ENCODE results near the gene CD4.
A peak's percentile ranks its signal among the peaks of the same experiment; 100 is the strongest.

CD4 gene

GRCh38 chr12:6773590-6774351 lies 15.6 kb upstream of the CD4 start:
- Histone ChIP-seq H3K27ac (ENCODE audit: extremely low read depth, low read depth, low read length) (no peak overlapping the region), H3K9me3 (ENCODE audit: control insufficient read depth, insufficient read depth, low read depth, low read length) (no peaks in the 10 kb centered on the region), H3K36me3 (ENCODE audit: control insufficient read depth in 2 of 2, insufficient read depth in 1 of 2, low read length in 2 of 2) (peaks cover 11 to 26% of the 10 kb centered on the region in 2 experiments; a peak in 2 of 3 replicates), H3K4me3 (ENCODE audit: low read depth, low read length) (no peak overlapping the region), H3K4me1 (ENCODE audit: control insufficient read depth, insufficient read depth, low read length) (peaks cover 13% of the 10 kb centered on the region)
- CTCF ChIA-PET = interaction anchor here (0.7 to 6.3 kb wide), 3 partner anchors 20 to 373 kb away, joined by 3 to 93 read pairs (median 5); partner anchors contain the start of gene MLF2
- POLR2A ChIA-PET = interaction anchor here (2.0 kb wide), 1 partner anchor 21 kb away, joined by 7 read pairs; the partner anchor contains the start of gene MLF2
- TF ChIP-seq MYNN (tag by site-specific recombination; IDR thresholded peaks at IDR 0.05; ENCODE audit: borderline replicate concordance) (no peak), ZNF350 (tag by site-specific recombination; IDR thresholded peaks at IDR 0.05) (no peak), ZIC2 (tag by site-specific recombination; IDR thresholded peaks at IDR 0.05) (peak; percentile 29; the same call in 1 of the 2 replicates), ZNF146 (tag by site-specific recombination; IDR thresholded peaks at IDR 0.05) (no peak), ZFHX2 (tag by site-specific recombination; conservative IDR thresholded peaks at IDR 0.05) (0 out of 2 replicates have a peak, but pooled peaks have one; percentile 30), ZNF19 (tag by site-specific recombination; IDR thresholded peaks at IDR 0.05; ENCODE audit: low read depth) (no peak)
- TF ChIP-seq, protein P1, sequence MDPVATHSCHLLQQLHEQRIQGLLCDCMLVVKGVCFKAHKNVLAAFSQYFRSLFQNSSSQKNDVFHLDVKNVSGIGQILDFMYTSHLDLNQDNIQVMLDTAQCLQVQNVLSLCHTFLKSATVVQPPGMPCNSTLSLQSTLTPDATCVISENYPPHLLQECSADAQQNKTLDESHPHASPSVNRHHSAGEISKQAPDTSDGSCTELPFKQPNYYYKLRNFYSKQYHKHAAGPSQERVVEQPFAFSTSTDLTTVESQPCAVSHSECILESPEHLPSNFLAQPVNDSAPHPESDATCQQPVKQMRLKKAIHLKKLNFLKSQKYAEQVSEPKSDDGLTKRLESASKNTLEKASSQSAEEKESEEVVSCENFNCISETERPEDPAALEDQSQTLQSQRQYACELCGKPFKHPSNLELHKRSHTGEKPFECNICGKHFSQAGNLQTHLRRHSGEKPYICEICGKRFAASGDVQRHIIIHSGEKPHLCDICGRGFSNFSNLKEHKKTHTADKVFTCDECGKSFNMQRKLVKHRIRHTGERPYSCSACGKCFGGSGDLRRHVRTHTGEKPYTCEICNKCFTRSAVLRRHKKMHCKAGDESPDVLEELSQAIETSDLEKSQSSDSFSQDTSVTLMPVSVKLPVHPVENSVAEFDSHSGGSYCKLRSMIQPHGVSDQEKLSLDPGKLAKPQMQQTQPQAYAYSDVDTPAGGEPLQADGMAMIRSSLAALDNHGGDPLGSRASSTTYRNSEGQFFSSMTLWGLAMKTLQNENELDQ (tag by site-specific recombination; IDR thresholded peaks at IDR 0.05; ENCODE audit: low read depth) = no peak

DNA sequence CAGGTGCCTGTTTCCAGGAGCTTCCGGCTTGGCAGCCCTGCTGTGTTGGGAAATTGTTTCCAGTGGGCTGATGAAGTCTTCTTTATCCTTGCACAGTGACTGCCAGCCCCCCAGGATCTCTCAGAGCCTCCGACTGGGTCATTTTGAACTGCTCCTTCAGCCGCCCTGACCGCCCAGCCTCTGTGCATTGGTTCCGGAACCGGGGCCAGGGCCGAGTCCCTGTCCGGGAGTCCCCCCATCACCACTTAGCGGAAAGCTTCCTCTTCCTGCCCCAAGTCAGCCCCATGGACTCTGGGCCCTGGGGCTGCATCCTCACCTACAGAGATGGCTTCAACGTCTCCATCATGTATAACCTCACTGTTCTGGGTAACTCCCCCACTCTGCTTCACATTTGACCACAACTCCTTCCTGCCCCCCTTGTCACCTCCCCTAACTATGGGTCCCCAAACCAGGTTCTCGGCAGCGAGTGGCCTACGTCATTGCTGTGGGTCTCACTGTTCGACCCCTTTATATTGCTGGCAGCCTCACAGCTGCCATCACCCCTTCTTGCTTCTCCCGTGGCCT lies 14.7 kb upstream of the CD4 start:
- Histone ChIP-seq H3K27ac (ENCODE audit: extremely low read depth, low read depth, low read length) (no peak overlapping the region), H3K4me3 (ENCODE audit: low read depth, low read length) (no peak overlapping the region), H3K9me3 (ENCODE audit: control insufficient read depth, insufficient read depth, low read depth, low read length) (no peaks in the 10 kb centered on the region), H3K36me3 (ENCODE audit: control insufficient read depth in 2 of 2, insufficient read depth in 1 of 2, low read length in 2 of 2) (peaks cover 9 to 22% of the 10 kb centered on the region in 2 experiments; a peak in 2 of 3 replicates), H3K4me1 (ENCODE audit: control insufficient read depth, insufficient read depth, low read length) (peaks cover 9% of the 10 kb centered on the region)
- POLR2A ChIA-PET = interaction anchor here (2.0 kb wide), 1 partner anchor 22 kb away, joined by 7 read pairs; the partner anchor contains the start of gene MLF2
- CTCF ChIA-PET = interaction anchor here (0.6 to 6.3 kb wide), 5 partner anchors 8 to 38 kb away, joined by 3 to 93 read pairs (median 3); partner anchors contain the start of gene MLF2
- TF ChIP-seq ZBTB21 (tag by site-specific recombination; IDR thresholded peaks at IDR 0.05) = no peak
- TF ChIP-seq ZNF654 (tag by site-specific recombination; IDR thresholded peaks at IDR 0.05; ENCODE audit: low read depth) = no peak
- no peak for TF ChIP-seq PRDM6 (tag by site-specific recombination; IDR thresholded peaks at IDR 0.05)
- TF ChIP-seq, protein P2, sequence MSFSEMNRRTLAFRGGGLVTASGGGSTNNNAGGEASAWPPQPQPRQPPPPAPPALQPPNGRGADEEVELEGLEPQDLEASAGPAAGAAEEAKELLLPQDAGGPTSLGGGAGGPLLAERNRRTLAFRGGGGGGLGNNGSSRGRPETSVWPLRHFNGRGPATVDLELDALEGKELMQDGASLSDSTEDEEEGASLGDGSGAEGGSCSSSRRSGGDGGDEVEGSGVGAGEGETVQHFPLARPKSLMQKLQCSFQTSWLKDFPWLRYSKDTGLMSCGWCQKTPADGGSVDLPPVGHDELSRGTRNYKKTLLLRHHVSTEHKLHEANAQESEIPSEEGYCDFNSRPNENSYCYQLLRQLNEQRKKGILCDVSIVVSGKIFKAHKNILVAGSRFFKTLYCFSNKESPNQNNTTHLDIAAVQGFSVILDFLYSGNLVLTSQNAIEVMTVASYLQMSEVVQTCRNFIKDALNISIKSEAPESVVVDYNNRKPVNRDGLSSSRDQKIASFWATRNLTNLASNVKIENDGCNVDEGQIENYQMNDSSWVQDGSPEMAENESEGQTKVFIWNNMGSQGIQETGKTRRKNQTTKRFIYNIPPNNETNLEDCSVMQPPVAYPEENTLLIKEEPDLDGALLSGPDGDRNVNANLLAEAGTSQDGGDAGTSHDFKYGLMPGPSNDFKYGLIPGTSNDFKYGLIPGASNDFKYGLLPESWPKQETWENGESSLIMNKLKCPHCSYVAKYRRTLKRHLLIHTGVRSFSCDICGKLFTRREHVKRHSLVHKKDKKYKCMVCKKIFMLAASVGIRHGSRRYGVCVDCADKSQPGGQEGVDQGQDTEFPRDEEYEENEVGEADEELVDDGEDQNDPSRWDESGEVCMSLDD (tag by site-specific recombination; IDR thresholded peaks at IDR 0.05) = no peak
- TF ChIP-seq ZNF280C (tag by site-specific recombination; IDR thresholded peaks at IDR 0.05) = no peak
- TF ChIP-seq ZNF311 (tag by site-specific recombination; IDR thresholded peaks at IDR 0.05; ENCODE audit: borderline replicate concordance) = no peak
- TF ChIP-seq, protein P3, sequence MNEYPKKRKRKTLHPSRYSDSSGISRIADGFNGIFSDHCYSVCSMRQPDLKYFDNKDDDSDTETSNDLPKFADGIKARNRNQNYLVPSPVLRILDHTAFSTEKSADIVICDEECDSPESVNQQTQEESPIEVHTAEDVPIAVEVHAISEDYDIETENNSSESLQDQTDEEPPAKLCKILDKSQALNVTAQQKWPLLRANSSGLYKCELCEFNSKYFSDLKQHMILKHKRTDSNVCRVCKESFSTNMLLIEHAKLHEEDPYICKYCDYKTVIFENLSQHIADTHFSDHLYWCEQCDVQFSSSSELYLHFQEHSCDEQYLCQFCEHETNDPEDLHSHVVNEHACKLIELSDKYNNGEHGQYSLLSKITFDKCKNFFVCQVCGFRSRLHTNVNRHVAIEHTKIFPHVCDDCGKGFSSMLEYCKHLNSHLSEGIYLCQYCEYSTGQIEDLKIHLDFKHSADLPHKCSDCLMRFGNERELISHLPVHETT (tag by site-specific recombination; IDR thresholded peaks at IDR 0.05) = no peak
- TF ChIP-seq, protein P4, sequence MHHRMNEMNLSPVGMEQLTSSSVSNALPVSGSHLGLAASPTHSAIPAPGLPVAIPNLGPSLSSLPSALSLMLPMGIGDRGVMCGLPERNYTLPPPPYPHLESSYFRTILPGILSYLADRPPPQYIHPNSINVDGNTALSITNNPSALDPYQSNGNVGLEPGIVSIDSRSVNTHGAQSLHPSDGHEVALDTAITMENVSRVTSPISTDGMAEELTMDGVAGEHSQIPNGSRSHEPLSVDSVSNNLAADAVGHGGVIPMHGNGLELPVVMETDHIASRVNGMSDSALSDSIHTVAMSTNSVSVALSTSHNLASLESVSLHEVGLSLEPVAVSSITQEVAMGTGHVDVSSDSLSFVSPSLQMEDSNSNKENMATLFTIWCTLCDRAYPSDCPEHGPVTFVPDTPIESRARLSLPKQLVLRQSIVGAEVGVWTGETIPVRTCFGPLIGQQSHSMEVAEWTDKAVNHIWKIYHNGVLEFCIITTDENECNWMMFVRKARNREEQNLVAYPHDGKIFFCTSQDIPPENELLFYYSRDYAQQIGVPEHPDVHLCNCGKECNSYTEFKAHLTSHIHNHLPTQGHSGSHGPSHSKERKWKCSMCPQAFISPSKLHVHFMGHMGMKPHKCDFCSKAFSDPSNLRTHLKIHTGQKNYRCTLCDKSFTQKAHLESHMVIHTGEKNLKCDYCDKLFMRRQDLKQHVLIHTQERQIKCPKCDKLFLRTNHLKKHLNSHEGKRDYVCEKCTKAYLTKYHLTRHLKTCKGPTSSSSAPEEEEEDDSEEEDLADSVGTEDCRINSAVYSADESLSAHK (tag by site-specific recombination; IDR thresholded peaks at IDR 0.05) = no peak
- no peak for TF ChIP-seq KLF8 (tag by site-specific recombination; IDR thresholded peaks at IDR 0.05)
